Upper lobe of right lung (tissue), 1 donor: ENCODE data around the gene MYRFL. TPM values are rescaled to one million over a fixed set of nuclear protein-coding genes. Genes with fewer than 3 reads are reported as not detected.
A peak's percentile ranks its signal among the peaks of the same experiment; 100 is the strongest.

Experiments used
- ATAC-seq: fragments of 200-7000 bp; cut with Tn5 transposase; one replicate; pipeline ENCODE4 v1.9.1; 2020; ENCODE audit warnings: mild to moderate bottlenecking, moderate library complexity
- DNase-seq: peaks from one replicate; pipeline ENCODE4 v3.0.0-alpha.2; 2020
- H3K27ac ChIP-seq: fragments of 200-600 bp; one replicate; pipeline ENCODE4 v1.8.0; 2022
- H3K27me3 ChIP-seq: fragments of 200-600 bp; one replicate; pipeline ENCODE4 v1.8.0; 2022; ENCODE audit warnings: mild to moderate bottlenecking
- H3K36me3 ChIP-seq: fragments of 200-600 bp; one replicate; pipeline ENCODE4 v1.8.0; 2022
- H3K4me1 ChIP-seq: fragments of 200-600 bp; one replicate; pipeline ENCODE4 v1.8.0; 2022
- H3K4me3 ChIP-seq: fragments of 200-600 bp; one replicate; pipeline ENCODE4 v1.8.0; 2022; ENCODE audit warnings: mild to moderate bottlenecking
- H3K9me3 ChIP-seq: fragments of 200-600 bp; one replicate; pipeline ENCODE4 v1.8.0; 2022
- intact Hi-C: fragments of 100-400 bp; cut with DNase I; formaldehyde crosslinking; loops from one replicate; pipeline ENCODE4 v1.11.0; 2022
- total RNA-seq: library from RNA; stranded (reverse); fragmentation: NEBNext Ultra II Directional; extraction: Animal tissue kit (Norgen Biotek cat#: 25700); gene quantifications from one replicate; pipeline ENCODE4 v1.2.1, GENCODE V29; 2021
- TF ChIP-seq, protein P1 (sequence below): fragments of 200-600 bp; IDR thresholded peaks from one replicate; pipeline ENCODE4 v1.8.0; 2022; ENCODE audit warnings: antibody characterized with exemption
- donor health status: DM: no; HTN: yes; CAD: no; lungs with severe emphysema.

The MYRFL gene
- total RNA-seq, 1 donor from 2014 or later, result not detected

DNA sequence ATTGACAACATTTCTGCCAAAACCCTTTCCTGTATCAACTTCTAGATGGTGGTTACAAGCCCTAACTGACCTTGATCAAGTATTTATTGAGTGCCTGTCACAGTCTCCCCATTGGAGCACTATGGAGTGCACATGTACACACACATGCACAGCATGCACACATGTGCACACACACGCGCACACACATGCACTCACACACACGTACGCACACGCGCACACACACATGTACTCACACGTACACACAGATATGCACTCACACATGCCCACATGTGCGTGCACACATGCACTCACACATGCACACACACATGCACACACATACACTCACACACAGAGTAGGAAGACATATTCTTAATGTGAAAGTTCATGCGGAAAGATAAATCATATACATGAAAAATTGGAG lies 43.7 kb downstream of the MYRFL start:
- Histone ChIP-seq H3K27ac (no peak overlapping the region), H3K27me3 (no peaks in the 10 kb centered on the region), H3K4me3 (no peak overlapping the region), H3K36me3 (no peaks in the 10 kb centered on the region), H3K9me3 (no peaks in the 10 kb centered on the region), H3K4me1 (no peaks in the 10 kb centered on the region)
- TF ChIP-seq, protein P1, sequence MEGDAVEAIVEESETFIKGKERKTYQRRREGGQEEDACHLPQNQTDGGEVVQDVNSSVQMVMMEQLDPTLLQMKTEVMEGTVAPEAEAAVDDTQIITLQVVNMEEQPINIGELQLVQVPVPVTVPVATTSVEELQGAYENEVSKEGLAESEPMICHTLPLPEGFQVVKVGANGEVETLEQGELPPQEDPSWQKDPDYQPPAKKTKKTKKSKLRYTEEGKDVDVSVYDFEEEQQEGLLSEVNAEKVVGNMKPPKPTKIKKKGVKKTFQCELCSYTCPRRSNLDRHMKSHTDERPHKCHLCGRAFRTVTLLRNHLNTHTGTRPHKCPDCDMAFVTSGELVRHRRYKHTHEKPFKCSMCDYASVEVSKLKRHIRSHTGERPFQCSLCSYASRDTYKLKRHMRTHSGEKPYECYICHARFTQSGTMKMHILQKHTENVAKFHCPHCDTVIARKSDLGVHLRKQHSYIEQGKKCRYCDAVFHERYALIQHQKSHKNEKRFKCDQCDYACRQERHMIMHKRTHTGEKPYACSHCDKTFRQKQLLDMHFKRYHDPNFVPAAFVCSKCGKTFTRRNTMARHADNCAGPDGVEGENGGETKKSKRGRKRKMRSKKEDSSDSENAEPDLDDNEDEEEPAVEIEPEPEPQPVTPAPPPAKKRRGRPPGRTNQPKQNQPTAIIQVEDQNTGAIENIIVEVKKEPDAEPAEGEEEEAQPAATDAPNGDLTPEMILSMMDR, result no peak
- ATAC-seq (peak; percentile 12), DNase-seq (no peak)
- intact Hi-C loops, result no loop called here

DNA sequence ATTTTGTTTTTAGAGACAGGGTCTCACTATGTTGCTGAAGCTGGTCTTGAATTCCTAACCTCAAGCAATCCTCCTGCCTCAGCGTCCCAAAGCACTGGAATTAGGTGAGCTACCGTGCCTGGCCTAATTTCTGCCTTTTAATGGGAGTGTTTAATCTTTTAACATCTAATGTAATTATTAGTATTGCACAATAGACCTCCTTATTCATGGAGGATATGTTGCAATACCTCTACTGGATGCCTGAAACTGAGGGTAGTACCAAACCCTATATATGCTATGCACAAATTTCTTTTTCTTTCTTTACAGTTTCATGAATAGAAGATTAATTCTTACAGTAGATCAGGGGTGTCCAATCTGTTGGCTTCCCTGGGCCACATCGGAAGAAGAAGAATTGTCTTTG lies 47.8 kb downstream of the MYRFL start:
- H3K9me3 ChIP-seq, result no peaks in the 10 kb centered on the region
- TF ChIP-seq, protein P1, result no peak
- no peak for ATAC-seq

DNA sequence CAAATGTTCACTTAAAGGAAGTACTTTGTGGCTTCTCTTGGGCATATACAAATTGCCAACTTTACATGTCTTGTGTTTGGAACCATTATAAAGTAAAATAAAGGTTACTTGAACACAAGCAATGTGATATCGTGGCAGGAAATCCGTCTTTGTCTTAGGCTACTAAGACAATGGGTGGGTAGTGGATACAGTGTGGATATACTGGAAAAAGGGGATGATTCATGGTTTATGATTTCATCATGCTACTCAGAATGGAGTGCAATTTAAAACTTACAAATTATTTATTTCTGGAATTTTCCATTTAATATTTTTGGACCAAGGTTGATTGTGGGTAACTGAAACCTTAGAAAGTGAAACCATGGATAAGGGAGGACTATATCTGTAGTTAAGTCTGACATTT lies 48.4 kb downstream of the MYRFL start:
- DNase-seq, result no peak
- Histone ChIP-seq H3K4me3 (no peak overlapping the region), H3K27ac (no peak overlapping the region), H3K27me3 (no peaks in the 10 kb centered on the region), H3K9me3 (no peaks in the 10 kb centered on the region), H3K4me1 (no peaks in the 10 kb centered on the region), H3K36me3 (no peaks in the 10 kb centered on the region)
- intact Hi-C loops, result no loop called here
- ATAC-seq, result no peak
- TF ChIP-seq, protein P1, result no peak

More for the DNA sequence above, 47.8 kb downstream of the MYRFL start:
- Histone ChIP-seq H3K27ac (no peak overlapping the region), H3K4me1 (no peaks in the 10 kb centered on the region), H3K4me3 (no peak overlapping the region), H3K36me3 (no peaks in the 10 kb centered on the region), H3K27me3 (no peaks in the 10 kb centered on the region)
- no peak for DNase-seq
- intact Hi-C loops, result no loop called here

DNA sequence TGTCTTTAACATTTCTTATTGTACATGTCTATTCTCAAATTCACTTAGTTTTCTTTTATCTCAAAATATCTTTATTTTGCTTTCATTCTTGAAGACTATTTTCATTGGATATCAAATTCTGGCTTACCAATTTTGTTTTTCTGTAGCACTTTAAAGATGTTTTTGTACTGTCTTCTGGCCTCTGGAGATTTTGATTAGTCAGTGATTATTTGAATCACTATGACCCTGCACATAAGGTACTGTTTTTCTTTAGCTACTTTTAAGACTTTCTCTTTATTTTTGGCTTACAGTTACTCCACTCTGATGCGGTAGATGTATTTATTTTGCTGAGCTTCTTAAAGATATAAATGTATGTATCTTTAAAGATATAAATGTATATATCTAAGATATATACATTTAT lies 49.6 kb downstream of the MYRFL start:
- ATAC-seq, result no peak
- no peaks in the 10 kb centered on the region for H3K27me3 ChIP-seq
- H3K9me3 ChIP-seq, result no peaks in the 10 kb centered on the region
- DNase-seq, result no peak
- no peaks in the 10 kb centered on the region for H3K36me3 ChIP-seq
- TF ChIP-seq, protein P1, result no peak
- H3K27ac ChIP-seq, result no peak overlapping the region
- H3K4me3 ChIP-seq, result no peak overlapping the region
- intact Hi-C loops, result no loop called here
- H3K4me1 ChIP-seq, result peaks cover 7% of the 10 kb centered on the region

DNA sequence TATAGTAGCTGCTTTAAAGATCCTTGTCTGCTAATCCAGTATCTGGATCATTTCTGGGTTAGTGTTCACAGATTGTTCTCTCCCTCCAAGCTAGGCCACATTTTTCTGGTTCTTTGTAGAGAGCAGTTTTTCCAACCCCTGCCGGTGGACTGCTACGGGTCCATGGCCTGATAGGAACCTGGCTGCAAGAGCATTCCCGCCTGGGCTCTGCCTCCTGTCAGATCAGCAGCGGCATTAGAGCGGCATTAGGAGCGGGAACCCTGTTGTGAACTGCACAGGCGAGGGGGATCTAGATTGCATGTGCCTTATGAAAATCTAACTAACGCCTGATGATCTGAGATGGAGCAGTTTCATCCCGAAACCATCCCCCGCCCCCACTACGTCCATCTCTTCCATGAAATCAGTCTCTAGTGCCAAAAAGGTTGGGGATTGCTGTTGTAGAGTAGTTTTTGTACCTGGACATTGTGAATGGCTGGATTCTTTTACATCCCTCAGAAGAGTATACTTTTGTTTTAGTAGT lies 50.4 kb downstream of the MYRFL start:
- intact Hi-C loops, result no loop called here
- Histone ChIP-seq H3K4me1 (peaks cover 7% of the 10 kb centered on the region), H3K27me3 (no peaks in the 10 kb centered on the region), H3K4me3 (no peak overlapping the region), H3K27ac (no peak overlapping the region), H3K36me3 (no peaks in the 10 kb centered on the region), H3K9me3 (no peaks in the 10 kb centered on the region)
- TF ChIP-seq, protein P1, result no peak
- DNase-seq, result no peak
- no peak for ATAC-seq
